IMR-90 (cell line): ENCODE measurements around the gene PDHA2.

Experiments used
- CEBPB ChIP-seq: IDR thresholded peaks from 2 replicates; pipeline ENCODE4 v1.6.1; 2012; ENCODE audit warnings: low read depth, low read length, improper control_type of control experiment
- ELK1 ChIP-seq: fragments of 150-350 bp; IDR thresholded peaks from 2 replicates; pipeline ENCODE4 v1.6.1; 2016; ENCODE audit warnings: low read depth, mild to moderate bottlenecking, low read length, moderate library complexity, borderline replicate concordance
- POLR2A ChIP-seq: IDR thresholded peaks from 2 replicates; pipeline ENCODE4 v1.6.1; 2012; ENCODE audit warnings: mild to moderate bottlenecking, low read depth, low read length
- RAD21 ChIP-seq: IDR thresholded peaks from 2 replicates; pipeline ENCODE4 v1.6.1; 2012; ENCODE audit warnings: low read length, improper control_type of control experiment
- RCOR1 ChIP-seq: IDR thresholded peaks from 2 replicates; pipeline ENCODE4 v1.6.1; 2012; ENCODE audit warnings: mild to moderate bottlenecking, low read length, improper control_type of control experiment; ENCODE audit not compliant: insufficient replicate concordance
- TF ChIP-seq, protein P1 (sequence below): conservative IDR thresholded peaks from 2 replicates; pipeline ENCODE4 v1.5.1; 2012; ENCODE audit warnings: mild to moderate bottlenecking, low read depth, low read length, improper control_type of control experiment
- TF ChIP-seq, protein P2 (sequence below): fragments of 150-350 bp; IDR thresholded peaks from 2 replicates; pipeline ENCODE4 v1.6.1; 2017; ENCODE audit warnings: mild to moderate bottlenecking, antibody characterized with exemption, low read length, low read depth

DNA sequence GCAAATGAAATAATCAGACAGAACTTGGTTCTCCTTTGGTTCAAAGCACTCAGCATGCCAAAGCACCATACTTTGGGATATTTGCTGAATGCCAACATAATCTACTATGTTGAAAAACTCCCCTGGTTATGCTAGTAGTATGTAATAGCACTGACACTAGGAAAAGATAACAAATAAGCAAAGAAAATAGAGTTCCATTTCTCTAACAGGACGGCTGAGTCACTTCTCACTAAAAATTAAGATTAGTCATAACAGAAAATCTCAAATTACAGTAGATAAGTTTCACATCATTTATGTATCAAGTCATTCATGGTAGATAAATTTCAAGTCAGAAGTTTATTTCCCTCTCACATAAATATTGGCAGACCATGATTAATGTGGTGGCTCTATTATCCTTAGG lies 17.9 kb downstream of the PDHA2 start:
- TF ChIP-seq POLR2A, result no peak
- TF ChIP-seq RCOR1, result no peak
- TF ChIP-seq, protein P1, sequence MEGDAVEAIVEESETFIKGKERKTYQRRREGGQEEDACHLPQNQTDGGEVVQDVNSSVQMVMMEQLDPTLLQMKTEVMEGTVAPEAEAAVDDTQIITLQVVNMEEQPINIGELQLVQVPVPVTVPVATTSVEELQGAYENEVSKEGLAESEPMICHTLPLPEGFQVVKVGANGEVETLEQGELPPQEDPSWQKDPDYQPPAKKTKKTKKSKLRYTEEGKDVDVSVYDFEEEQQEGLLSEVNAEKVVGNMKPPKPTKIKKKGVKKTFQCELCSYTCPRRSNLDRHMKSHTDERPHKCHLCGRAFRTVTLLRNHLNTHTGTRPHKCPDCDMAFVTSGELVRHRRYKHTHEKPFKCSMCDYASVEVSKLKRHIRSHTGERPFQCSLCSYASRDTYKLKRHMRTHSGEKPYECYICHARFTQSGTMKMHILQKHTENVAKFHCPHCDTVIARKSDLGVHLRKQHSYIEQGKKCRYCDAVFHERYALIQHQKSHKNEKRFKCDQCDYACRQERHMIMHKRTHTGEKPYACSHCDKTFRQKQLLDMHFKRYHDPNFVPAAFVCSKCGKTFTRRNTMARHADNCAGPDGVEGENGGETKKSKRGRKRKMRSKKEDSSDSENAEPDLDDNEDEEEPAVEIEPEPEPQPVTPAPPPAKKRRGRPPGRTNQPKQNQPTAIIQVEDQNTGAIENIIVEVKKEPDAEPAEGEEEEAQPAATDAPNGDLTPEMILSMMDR, result no peak
- TF ChIP-seq CEBPB, result no peak
- no peak for TF ChIP-seq ELK1
- TF ChIP-seq, protein P2, sequence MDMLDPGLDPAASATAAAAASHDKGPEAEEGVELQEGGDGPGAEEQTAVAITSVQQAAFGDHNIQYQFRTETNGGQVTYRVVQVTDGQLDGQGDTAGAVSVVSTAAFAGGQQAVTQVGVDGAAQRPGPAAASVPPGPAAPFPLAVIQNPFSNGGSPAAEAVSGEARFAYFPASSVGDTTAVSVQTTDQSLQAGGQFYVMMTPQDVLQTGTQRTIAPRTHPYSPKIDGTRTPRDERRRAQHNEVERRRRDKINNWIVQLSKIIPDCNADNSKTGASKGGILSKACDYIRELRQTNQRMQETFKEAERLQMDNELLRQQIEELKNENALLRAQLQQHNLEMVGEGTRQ, result no peak
- no peak for TF ChIP-seq RAD21
